AG04449 (cell line): ENCODE measurements around the gene TRIM38.
"Not testable (repeated sequence)": the region's sequence is repeated elsewhere in the genome, so short reads cannot be mapped to it uniquely, and the experiment has no call there.

ENCODE experiments used
- CTCF ChIA-PET: fragments of 350-600 bp; formaldehyde crosslinking; extraction: SDS; loops from one replicate; lab custom pipeline; 2021; ENCODE audit warnings: antibody characterized with exemption; lab: Yijun Ruan, JAX
- POLR2A ChIA-PET: fragments of 400-600, 350-600 bp; formaldehyde crosslinking; extraction: SDS; loops from one replicate; lab custom pipeline; 2020; ENCODE audit warnings: antibody characterized with exemption, inconsistent platforms; lab: Yijun Ruan, JAX
- DNase-seq: peaks from one replicate; pipeline ENCODE4 v3.0.0-alpha.2; 2010; ENCODE audit warnings: low read depth, low spot score
- H3K4me3 ChIP-seq: 2 replicates; pipeline ENCODE4 v1.5.1; 2011; ENCODE audit warnings: low read depth, mild to moderate bottlenecking, control low read depth, low read length
- CTCF ChIP-seq: IDR thresholded peaks from one replicate; pipeline ENCODE4 v1.5.1; 2011; ENCODE audit warnings: mild to moderate bottlenecking, moderate library complexity, low read length, control low read depth, inconsistent platforms; ENCODE audit not compliant: insufficient read depth; ENCODE audit errors: missing control alignments

The TRIM38 gene

GRCh38 chr6:25995507-25995906 is 32.9 kb downstream of the TRIM38 start:
- POLR2A ChIA-PET, result no interaction called here

GRCh38 chr6:25997921-25998320 is 35.3 kb downstream of the TRIM38 start:
- DNase-seq, result no peak
- TF ChIP-seq CTCF, result no peak
- POLR2A ChIA-PET, result no interaction called here
- H3K4me3 ChIP-seq, result no peak overlapping the region
- CTCF ChIA-PET, result interaction anchor here (1.2 to 1.4 kb wide), 3 partner anchors 9 to 20 kb away, joined by 3 to 6 read pairs (median 4); a partner anchor contains a TSS

More at GRCh38 chr6:25995507-25995906, 32.9 kb downstream of the TRIM38 start:
- H3K4me3 ChIP-seq, result no peak overlapping the region
- DNase-seq, result no peak
- TF ChIP-seq CTCF, result no peak
- CTCF ChIA-PET, result interaction anchor here (0.6 to 9.0 kb wide), 8 partner anchors 7 to 276 kb away, joined by 3 to 160 read pairs (median 48); a partner anchor contains a TSS

GRCh38 chr6:25998379-25998778 is 35.8 kb downstream of the TRIM38 start:
- POLR2A ChIA-PET, result no interaction called here
- CTCF ChIA-PET, result interaction anchor here (1.2 to 1.4 kb wide), 3 partner anchors 8 to 19 kb away, joined by 3 to 6 read pairs (median 4); a partner anchor contains a TSS

GRCh38 chr6:25999225-25999624 is 36.6 kb downstream of the TRIM38 start:
- POLR2A ChIA-PET, result not testable (repeated sequence)
- CTCF ChIA-PET, result interaction anchor here (1.4 kb wide), 1 partner anchor 18 kb away, joined by 4 read pairs; a partner anchor contains a TSS

More at GRCh38 chr6:25998379-25998778, 35.8 kb downstream of the TRIM38 start:
- H3K4me3 ChIP-seq, result no peak overlapping the region
- no peak for DNase-seq
- TF ChIP-seq CTCF, result no peak

GRCh38 chr6:26000366-26001144 is 38.0 kb downstream of the TRIM38 start:
- no peak for DNase-seq
- TF ChIP-seq CTCF, result no peak
- ChIA-PET POLR2A (no interaction called here), CTCF (interaction anchor here (0.9 to 11.5 kb wide), 7 partner anchors 9 to 211 kb away, joined by 3 to 283 read pairs (median 10); a partner anchor contains a TSS)
- no peak overlapping the region for H3K4me3 ChIP-seq

More at GRCh38 chr6:25999225-25999624, 36.6 kb downstream of the TRIM38 start:
- not testable (repeated sequence) for DNase-seq, H3K4me3 ChIP-seq

- peak; percentile 81 for TF ChIP-seq CTCF
- no peak for DNase-seq
- CTCF ChIA-PET, result interaction anchor here (0.6 to 11.5 kb wide), 26 partner anchors 11 to 1422 kb away, joined by 3 to 283 read pairs (median 5); partner anchors contain the start of gene TRIM38
- POLR2A ChIA-PET, result no interaction called here
- no peak overlapping the region for H3K4me3 ChIP-seq
Observed at GRCh38 chr6:26003102-26003694, 40.6 kb downstream of the TRIM38 start.
